ENCODE results near the gene ERCC6.
A peak's percentile ranks its signal among the peaks of the same experiment; 100 is the strongest.

ERCC6 gene

GRCh38 chr10:49538381-49539319 lies at the start of gene ERCC6:
ERCC6 (minus strand) TSS chr10:49539121.
- peak; percentile 97 for DNase-seq

DNA sequence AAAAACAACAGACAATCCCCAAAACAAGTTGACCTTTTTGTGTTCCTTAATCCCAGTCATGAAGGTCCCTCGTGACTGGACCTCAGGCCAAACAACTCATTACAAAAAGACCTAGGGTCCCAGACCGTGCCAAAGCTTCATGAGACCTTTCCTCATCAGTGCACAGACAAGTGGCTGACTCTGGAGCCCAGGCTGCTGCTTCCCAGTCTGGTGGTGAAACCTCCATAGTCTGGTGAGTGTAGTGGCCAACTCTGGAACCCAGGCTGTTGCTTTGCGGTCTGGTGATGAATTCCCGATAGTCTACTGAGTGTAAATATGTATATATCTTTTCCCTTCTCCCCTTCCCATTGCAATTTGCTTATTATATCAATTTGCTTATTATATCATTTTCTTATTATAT lies 49.1 kb upstream of the ERCC6 start:
- no peak for DNase-seq

DNA sequence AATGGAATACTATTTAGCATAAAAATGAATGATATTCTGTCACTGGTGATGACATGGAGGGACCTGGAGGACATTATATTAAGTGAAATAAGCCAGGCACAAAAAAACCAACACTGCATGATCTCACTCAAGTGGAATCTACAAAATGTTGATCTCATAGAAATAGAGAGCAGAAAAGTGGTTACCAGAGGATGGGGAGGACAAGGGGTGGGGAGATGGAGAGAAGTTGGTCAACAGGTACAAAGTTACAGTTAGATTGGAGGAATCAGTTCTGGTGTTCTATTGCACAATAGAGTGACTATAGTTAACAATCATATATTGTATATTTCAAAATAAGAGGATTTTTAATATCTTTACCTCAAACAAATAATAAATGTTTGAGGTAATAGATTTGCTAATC lies 46.5 kb upstream of the ERCC6 start:
- no peak for DNase-seq

GRCh38 chr10:49579621-49580020 lies 40.7 kb upstream of the ERCC6 start:
- DNase-seq: no peak

GRCh38 chr10:49578392-49578791 lies 39.5 kb upstream of the ERCC6 start:
- DNase-seq: no peak

DNA sequence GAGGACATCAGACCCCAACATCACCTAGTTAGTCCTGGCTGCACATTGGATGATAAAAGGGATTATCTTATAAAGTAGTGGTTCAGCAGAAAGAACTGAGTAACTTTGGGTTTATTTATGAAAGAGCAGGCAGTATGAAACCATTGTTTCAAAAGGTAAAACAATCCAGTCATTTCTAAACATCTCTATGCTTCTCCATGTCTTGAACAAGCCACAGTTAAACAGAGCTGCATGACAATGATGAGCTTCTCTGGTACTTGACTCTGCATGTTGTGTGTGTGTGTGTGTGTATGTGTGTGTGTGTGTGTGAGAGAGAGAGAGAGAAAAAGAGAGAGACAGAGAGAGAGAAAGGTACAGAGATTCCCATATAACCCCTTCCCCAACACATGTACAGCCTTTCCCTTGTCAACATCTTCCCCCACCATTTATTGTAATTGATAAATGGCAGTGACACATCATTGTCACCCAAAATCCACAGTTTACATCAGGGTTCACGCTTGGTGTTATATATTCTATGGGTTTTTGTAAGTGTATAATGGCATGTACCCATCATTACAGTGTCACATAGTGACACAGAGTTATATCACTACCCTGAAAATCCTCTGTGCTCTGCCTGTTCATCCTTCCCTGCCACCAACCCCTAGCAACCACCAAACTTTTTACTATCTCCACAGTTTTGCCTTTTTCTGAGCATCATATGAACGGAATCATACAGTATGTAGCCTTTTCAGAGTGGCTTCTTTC lies 38.4 kb upstream of the ERCC6 start:
- no peak for DNase-seq

- DNase-seq: no peak
These were observed 36.7 kb upstream of the ERCC6 start for GRCh38 chr10:49575489-49576072.

- no peak for DNase-seq
These were observed 33.7 kb upstream of the ERCC6 start for GRCh38 chr10:49572594-49573114.

DNA sequence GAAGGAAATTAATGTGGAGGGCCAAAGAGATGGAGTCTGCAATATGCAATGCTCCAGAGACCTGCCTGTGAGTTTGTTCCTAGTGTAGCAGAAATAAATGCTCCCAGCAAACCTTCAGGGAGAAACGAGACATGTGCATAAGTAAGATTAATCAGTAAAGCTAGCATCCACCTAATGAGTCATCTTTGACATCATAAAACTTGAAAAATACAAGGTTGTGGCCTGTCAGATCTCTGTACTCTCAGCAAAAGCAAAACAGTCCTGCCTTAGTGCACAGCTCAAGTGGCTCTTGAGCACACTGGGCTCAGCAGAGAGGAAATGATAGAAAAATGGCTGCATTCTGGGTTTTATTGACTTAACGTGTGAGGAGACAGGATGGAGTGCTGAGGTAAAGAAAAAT lies 32.5 kb upstream of the ERCC6 start:
- DNase-seq: no peak

DNA sequence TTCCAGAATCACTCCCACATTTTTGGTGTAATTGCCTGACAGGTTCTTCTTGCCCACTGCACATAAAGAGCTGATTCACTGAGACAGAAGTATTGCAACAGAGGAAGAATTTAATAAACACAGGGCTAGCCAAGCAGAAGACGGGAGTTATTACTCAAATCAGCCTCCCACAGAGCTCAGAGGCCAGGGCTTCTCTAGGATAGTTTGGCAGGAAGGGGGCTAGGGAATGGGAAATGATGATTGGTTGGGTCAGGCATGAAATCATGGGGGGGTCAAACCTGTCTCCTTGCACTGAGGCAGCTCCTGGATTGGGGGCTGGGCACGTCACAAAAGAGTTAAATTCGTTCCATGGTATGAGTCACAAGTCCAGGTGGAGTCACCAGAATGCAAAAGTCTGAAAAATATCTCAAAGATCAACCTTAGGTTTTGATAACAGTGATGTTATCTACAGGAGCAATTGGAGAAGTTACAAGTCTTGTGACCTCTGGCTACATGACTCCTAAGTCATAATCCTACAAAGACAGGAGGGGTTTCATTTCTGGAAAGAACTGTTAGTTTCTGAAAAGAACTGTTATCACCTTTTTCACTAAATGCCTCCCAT lies 30.2 kb upstream of the ERCC6 start:
- DNase-seq: no peak

GRCh38 chr10:49568235-49568634 lies 29.3 kb upstream of the ERCC6 start:
- DNase-seq: no peak

GRCh38 chr10:49567810-49568209 lies 28.9 kb upstream of the ERCC6 start:
- DNase-seq: no peak

DNA sequence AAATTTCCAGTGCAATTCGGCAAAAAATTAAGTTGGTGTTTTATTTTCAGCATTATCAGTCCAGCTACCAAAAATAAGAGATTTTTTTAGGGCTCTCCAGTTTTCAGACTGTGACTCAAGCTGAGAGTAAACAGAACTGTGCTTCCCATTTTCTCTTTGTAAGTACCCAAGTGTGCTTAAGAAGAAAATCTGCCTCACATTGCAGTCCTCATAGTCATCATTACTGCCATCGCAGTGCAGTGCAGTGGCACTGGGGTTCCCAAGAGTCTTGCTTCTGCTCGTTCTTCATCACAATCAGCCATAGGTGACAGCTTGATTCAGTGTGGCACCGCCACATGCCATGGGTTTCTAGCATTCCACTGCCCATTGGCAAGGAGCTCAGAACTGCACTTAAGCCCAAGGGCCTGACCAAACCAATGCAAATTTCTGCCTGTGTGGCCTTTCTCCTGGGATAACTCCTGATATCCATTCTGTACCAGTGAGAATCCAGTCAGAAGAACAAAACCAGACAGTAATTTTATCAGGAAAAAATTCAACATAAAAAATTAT lies 25.6 kb upstream of the ERCC6 start:
- DNase-seq: no peak

DNA sequence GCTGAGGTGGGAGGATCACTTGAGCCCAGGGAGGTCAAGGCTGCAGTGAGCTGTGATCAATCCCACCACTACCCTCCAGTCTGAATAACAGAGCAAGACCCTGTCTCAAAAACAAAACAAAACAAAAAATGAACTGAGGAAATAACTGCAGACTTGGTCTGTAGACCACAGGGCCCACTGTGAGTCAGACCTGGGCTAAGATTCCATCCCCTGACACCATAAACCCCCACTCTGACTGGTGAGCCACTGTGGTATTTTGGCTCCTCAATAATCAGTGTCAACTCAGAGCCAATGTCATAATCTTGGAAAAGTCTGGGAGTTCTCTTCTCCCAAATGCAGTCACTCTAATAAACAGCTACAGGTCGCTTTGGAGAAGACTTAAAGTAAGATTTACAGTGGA lies 24.0 kb upstream of the ERCC6 start:
- no peak for DNase-seq

- DNase-seq: no peak
These were observed 21.6 kb upstream of the ERCC6 start for GRCh38 chr10:49560526-49560925.

- no peak for DNase-seq
These were observed 20.6 kb upstream of the ERCC6 start for GRCh38 chr10:49559476-49559875.

- no peak for DNase-seq
These were observed 19.3 kb upstream of the ERCC6 start for GRCh38 chr10:49558190-49558589.

DNA sequence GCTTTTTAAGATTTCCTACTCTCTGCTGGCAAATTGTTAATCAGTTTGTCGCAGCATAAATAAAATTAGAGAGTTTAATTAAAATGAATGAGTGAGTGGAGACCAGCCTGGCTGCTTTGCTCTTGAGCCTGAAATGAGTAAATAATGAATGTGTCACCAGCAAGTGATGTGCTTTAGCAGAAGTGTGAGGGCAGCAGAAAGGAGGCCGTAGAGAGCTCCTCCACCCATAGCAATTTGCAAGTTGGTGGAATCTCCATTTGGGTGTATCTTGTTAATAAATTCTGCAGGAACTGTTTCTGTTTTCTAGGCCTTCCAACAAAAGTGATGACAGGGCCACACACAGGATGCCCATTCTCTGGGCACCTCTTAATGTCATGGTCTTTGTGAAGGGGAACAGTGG lies 18.8 kb upstream of the ERCC6 start:
- no peak for DNase-seq

DNA sequence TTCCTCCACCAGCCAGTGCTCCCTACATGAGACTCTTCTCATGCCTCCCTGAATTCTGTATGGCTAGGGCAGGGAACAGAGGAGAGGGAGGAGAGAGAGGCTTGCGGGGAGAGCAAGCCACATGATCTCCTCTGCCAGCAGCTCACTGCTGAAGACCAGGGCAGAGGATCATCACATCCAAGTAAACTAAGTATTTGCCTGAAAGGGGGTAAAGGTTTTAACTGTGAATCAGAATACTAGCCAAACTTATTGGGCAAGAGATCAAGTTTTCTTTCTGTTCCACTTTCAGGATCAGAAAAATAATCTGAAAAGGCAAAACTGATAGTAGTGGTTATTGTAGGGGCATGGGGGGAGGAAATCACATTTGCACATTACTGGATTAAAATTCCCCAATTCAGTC lies 17.8 kb upstream of the ERCC6 start:
- no peak for DNase-seq

DNA sequence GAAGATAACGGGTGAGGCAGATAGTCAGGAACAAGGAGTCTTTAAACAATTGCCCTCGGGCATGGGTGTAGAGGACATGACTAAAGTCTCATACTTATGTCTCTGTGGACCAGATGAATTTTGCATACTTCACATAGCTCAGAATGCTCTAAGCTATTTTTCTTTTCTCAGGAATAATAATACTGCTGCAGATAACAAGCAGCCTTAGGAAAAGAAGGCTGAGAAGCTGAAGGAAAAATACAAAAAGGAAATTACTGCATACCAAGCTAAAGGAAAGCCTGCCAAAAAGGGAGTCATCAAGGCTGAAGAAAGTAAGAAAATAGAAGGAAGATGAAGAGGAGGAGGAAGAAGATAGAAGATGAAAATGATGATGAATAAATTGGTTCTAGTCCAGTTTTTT lies 13.4 kb upstream of the ERCC6 start:
- no peak for DNase-seq

- DNase-seq: no peak
These were observed 11.6 kb upstream of the ERCC6 start for GRCh38 chr10:49550563-49550962.

DNA sequence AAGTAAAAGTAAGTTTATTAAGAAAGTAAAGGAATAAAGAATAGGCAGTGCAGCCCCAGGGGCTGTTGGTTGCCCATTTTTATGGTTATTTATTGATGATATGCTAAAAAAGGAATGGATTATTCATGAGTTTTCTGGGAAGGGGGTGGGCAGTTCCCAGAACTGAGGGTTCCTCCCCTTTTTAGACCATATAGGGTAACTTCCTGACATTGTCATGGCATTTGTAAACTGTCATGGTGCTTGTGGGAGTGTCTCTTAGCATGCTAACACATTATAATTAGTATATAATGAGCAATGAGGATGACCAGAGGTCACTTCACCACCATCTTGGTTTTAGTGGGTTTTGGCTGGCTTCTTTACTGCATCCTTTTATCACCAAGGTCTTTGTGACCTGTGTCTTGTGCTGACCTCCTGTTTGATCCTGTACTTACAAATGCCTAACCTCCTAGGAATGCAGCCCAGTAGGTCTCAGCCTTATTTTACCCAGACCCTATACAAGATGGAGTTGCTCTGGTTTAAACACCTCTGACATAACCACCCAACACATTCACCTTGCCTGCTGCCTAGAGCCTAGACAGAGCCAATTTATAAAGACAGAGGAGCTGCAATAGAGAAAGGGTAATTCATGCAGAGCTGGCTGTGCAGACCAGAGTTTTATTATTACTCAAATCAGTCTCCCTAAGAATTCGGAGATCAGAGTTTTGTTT lies 10.9 kb upstream of the ERCC6 start:
- no peak for DNase-seq

Data from midbrain (tissue), 1 donor.